NT2/D1 (cell line): Measurements from ENCODE around the gene C1QTNF4.

ENCODE experiments used
- SUZ12 ChIP-seq: IDR thresholded peaks from 2 replicates; pipeline ENCODE4 v1.6.1; 2011; ENCODE audit not compliant: insufficient read length, insufficient read depth; ENCODE audit errors: extremely low read depth
- ZNF274 ChIP-seq: IDR thresholded peaks from 2 replicates; pipeline ENCODE4 v1.6.1; 2011; ENCODE audit warnings: mild to moderate bottlenecking, low read depth, low read length

GRCh38 chr11:47587039-47587716 lies 7.0 kb downstream of the C1QTNF4 start:
- no peak for TF ChIP-seq ZNF274
- TF ChIP-seq SUZ12, result no peak
